ENCODE data around the gene RCAN1. TPM values are rescaled to one million over a fixed set of nuclear protein-coding genes. Genes with fewer than 3 reads are reported as not detected.

Gene RCAN1
- total RNA-seq, 2 experiments from 2014 or later: 1.1 to 1.5 TPM

DNA sequence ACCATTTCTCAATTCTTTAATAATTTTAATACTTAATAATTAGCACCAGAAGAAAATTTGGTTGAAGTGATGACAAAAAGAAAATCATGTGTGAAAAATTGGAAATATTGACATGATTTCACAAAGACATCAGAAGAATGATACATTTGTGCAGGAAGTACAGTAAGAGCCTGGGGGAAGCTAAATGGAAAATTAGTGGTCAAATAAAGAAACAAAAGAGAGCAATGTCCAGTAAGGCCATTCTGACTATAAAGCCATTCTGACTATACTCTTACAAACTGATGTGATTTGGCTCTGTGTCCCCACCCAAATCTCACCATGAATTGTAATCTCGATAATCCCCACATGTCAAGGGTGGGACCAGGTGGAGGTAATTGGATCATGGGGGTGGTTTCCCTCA is 54.3 kb downstream of the RCAN1 start:
- Mint-ChIP-seq H3K36me3 (ENCODE audit: low read depth) (no peaks in the 10 kb centered on the region), H3K4me1 (ENCODE audit: low read depth) (no peaks in the 10 kb centered on the region), H3K27me3 (no peaks in the 10 kb centered on the region), H3K27ac (no peak overlapping the region), H3K4me3 (no peak overlapping the region), H3K9me3 (no peaks in the 10 kb centered on the region)
- ATAC-seq (ENCODE audit: poor library complexity): no peak
- Histone ChIP-seq H3K27ac (ENCODE audit: low read depth in 1 of 2, low read length in 2 of 2) (no peak overlapping the region), H3K4me1 (ENCODE audit: insufficient read depth, low read length) (no peaks in the 10 kb centered on the region), H3K9me3 (ENCODE audit: control insufficient read depth in 1 of 2, insufficient read depth in 1 of 2, low read length in 2 of 2) (peaks cover 0 to 2% of the 10 kb centered on the region in 2 experiments), H3K4me3 (ENCODE audit: low read length) (no peak overlapping the region), H3K27me3 (ENCODE audit: control insufficient read depth in 1 of 2, insufficient read depth in 2 of 2, low read length in 2 of 2) (no peaks in the 10 kb centered on the region), H3K36me3 (ENCODE audit: insufficient read depth, low read length) (no peaks in the 10 kb centered on the region)
- intact Hi-C loops (cut with DNase I, micrococcal nuclease): no loop called here
- TF ChIP-seq, protein P1, sequence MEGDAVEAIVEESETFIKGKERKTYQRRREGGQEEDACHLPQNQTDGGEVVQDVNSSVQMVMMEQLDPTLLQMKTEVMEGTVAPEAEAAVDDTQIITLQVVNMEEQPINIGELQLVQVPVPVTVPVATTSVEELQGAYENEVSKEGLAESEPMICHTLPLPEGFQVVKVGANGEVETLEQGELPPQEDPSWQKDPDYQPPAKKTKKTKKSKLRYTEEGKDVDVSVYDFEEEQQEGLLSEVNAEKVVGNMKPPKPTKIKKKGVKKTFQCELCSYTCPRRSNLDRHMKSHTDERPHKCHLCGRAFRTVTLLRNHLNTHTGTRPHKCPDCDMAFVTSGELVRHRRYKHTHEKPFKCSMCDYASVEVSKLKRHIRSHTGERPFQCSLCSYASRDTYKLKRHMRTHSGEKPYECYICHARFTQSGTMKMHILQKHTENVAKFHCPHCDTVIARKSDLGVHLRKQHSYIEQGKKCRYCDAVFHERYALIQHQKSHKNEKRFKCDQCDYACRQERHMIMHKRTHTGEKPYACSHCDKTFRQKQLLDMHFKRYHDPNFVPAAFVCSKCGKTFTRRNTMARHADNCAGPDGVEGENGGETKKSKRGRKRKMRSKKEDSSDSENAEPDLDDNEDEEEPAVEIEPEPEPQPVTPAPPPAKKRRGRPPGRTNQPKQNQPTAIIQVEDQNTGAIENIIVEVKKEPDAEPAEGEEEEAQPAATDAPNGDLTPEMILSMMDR (IDR thresholded peaks at IDR 0.05): no peak
- no peak for DNase-seq
- ChIA-PET POLR2A (no interaction called here), CTCF (no interaction called here)

DNA sequence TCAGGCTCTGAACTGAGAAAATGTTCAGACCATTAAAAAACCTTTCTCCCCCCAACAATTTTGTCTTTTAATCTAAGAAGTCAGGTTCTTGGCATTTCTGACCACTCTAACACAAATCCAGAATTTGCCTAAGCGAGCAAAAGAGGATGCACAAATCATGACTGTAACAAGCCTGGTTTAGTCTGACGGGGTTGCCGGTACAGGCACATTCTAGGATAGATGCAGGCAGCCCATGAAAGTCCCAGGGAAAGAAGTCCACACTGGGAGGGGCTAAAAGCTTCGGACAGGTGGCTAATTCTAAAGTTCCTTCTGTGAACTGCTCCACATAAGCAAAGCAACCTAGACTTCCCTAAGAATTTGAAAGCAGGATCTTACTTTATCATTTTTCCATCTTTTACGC is 54.9 kb downstream of the RCAN1 start:
- no peaks in the 10 kb centered on the region for H3K4me1 ChIP-seq (ENCODE audit: insufficient read depth, low read length)
- no peaks in the 10 kb centered on the region for H3K27me3 ChIP-seq (ENCODE audit: control insufficient read depth in 1 of 2, insufficient read depth in 2 of 2, low read length in 2 of 2)
- Mint-ChIP-seq H3K36me3 (ENCODE audit: low read depth) (no peaks in the 10 kb centered on the region), H3K27me3 (no peaks in the 10 kb centered on the region), H3K9me3 (no peaks in the 10 kb centered on the region), H3K4me3 (no peak overlapping the region), H3K27ac (no peak overlapping the region), H3K4me1 (ENCODE audit: low read depth) (no peaks in the 10 kb centered on the region)
- CTCF ChIA-PET: no interaction called here
- POLR2A ChIA-PET: no interaction called here
- no peak for DNase-seq
- H3K36me3 ChIP-seq (ENCODE audit: insufficient read depth, low read length): no peaks in the 10 kb centered on the region
- no peak overlapping the region for H3K4me3 ChIP-seq (ENCODE audit: low read length)
- intact Hi-C loops (cut with DNase I, micrococcal nuclease): no loop called here
- TF ChIP-seq, protein P1 (IDR thresholded peaks at IDR 0.05): no peak
- H3K27ac ChIP-seq (ENCODE audit: low read depth in 1 of 2, low read length in 2 of 2): no peak overlapping the region
- peaks cover 0 to 3% of the 10 kb centered on the region in 2 experiments for H3K9me3 ChIP-seq (ENCODE audit: control insufficient read depth in 1 of 2, insufficient read depth in 1 of 2, low read length in 2 of 2)
- ATAC-seq (ENCODE audit: poor library complexity): no peak

DNA sequence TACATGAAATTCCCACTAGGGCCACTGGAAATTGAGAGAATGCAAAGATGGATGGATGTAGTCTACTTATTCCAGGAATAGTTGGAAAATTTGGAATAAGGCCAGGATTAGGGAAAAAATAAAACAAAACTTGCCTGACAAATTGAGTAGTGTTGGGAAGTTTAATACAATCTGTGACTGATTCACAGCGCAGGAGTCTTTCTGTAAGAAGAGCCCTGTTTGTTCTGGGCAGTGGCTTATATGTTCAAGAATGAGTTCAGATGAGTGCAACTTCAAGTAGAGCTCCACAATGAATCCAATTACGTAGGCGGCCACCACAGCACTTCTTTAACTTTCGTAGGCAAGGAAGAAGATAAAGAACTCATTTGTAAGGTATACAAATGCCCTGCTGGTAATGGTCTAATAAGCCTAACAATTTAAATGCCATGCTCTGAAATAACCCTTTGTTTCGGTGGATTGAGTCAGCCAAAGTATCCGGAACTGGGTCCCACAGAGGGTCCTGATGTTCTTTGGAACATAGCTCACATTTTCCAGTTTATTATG is 55.8 kb downstream of the RCAN1 start:
- Histone ChIP-seq H3K27ac (ENCODE audit: low read depth in 1 of 2, low read length in 2 of 2) (no peak overlapping the region), H3K27me3 (ENCODE audit: control insufficient read depth in 1 of 2, insufficient read depth in 2 of 2, low read length in 2 of 2) (no peaks in the 10 kb centered on the region), H3K4me1 (ENCODE audit: insufficient read depth, low read length) (no peaks in the 10 kb centered on the region), H3K36me3 (ENCODE audit: insufficient read depth, low read length) (no peaks in the 10 kb centered on the region), H3K9me3 (ENCODE audit: control insufficient read depth in 1 of 2, insufficient read depth in 1 of 2, low read length in 2 of 2) (peaks cover 0 to 3% of the 10 kb centered on the region in 2 experiments), H3K4me3 (ENCODE audit: low read length) (no peak overlapping the region)
- intact Hi-C loops (cut with DNase I, micrococcal nuclease): no loop called here
- Mint-ChIP-seq H3K27me3 (no peaks in the 10 kb centered on the region), H3K9me3 (no peaks in the 10 kb centered on the region), H3K4me1 (ENCODE audit: low read depth) (no peaks in the 10 kb centered on the region), H3K27ac (no peak overlapping the region), H3K4me3 (no peak overlapping the region), H3K36me3 (ENCODE audit: low read depth) (peaks cover 7% of the 10 kb centered on the region)
- TF ChIP-seq, protein P1 (IDR thresholded peaks at IDR 0.05): no peak
- ChIA-PET CTCF (no interaction called here), POLR2A (no interaction called here)
- DNase-seq: no peak
- no peak for ATAC-seq (ENCODE audit: poor library complexity)

Data from CD4-positive, alpha-beta T cell (primary cell).